B cell (primary cell): ENCODE measurements around the gene ING5.

Source experiments
- EZH2 ChIP-seq: IDR thresholded peaks from 2 replicates; pipeline ENCODE4 v1.6.1; 2012; ENCODE audit warnings: borderline replicate concordance, low read depth, mild to moderate bottlenecking, moderate library complexity, low read length; ENCODE audit not compliant: insufficient read depth, poor library complexity, severe bottlenecking
- TF ChIP-seq, protein P1 (sequence below): fragments of 200-600 bp; IDR thresholded peaks from one replicate; pipeline ENCODE4 v1.8.0; 2022; ENCODE audit warnings: antibody characterized with exemption, mild to moderate bottlenecking

DNA sequence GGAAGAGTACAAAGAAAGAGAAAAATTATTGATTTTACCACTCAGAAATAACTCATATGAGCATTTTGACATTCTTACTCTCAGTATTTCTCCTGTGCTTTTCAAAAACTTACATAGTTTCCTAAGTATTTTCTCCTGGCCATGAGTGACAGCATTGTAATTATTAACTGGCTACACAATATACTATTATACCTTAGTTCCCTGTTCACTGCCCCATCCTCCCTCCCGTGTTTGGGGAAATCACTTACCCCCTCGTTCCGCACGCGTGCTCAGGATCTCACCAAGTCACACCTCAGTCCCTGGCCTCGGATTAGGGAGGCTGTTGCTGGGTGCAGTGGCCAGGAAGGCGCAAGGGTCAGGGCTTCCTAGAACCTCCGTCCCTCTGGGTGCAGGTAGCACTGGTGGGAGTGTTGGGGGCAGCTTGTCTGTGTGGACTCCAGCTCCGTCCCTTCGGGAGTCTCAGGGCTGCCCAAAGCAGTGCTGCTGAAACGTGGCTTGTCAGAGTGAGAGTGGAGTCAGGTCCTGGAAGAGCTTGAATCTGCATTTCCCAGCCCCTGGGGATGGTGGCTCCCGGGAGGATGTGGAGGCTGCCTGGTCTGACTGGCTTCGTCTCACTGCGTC, 41.1 kb upstream of the ING5 start:
- no peak for TF ChIP-seq EZH2
- TF ChIP-seq, protein P1, sequence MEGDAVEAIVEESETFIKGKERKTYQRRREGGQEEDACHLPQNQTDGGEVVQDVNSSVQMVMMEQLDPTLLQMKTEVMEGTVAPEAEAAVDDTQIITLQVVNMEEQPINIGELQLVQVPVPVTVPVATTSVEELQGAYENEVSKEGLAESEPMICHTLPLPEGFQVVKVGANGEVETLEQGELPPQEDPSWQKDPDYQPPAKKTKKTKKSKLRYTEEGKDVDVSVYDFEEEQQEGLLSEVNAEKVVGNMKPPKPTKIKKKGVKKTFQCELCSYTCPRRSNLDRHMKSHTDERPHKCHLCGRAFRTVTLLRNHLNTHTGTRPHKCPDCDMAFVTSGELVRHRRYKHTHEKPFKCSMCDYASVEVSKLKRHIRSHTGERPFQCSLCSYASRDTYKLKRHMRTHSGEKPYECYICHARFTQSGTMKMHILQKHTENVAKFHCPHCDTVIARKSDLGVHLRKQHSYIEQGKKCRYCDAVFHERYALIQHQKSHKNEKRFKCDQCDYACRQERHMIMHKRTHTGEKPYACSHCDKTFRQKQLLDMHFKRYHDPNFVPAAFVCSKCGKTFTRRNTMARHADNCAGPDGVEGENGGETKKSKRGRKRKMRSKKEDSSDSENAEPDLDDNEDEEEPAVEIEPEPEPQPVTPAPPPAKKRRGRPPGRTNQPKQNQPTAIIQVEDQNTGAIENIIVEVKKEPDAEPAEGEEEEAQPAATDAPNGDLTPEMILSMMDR, result no peak
